ENCODE results near the gene ABCC8.

ABCC8 gene

DNA sequence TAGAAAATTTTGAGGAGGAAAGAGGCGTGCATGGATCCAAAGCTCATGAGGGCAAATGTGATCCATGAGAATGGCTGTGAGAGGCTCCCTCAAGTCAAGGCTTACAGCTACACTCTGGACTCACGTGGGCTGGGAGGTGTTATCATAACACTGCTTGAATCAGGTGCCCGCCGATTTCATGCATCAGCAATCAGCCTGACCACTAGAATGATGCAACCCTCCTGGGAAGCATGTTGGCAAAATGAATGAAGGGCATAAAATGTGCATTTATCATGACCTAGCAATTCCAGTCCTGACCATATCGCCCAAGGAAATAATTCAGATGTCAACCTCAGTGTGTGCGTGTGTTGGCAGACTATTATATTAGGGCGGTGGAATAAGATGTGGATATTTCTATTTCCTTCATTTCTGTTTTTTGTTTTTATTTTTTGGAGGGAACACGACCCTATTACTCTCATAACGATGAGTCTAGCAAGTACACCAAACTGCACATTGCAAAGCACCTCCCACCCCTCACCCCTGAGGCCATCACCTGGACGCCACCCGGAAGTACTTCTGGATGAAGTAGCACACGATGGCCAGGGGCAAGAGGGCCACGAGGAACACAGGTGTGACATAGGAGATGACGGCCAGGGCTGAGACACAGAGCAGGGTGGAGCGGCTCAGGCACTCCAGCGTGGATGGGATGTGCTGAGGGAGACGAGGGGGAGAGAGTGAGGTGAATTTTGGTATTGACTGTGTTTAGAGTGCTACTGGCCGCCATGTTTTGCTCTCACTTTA, 72.5 kb downstream of the ABCC8 start:
- no peak for DNase-seq (ENCODE audit: low spot score)

DNA sequence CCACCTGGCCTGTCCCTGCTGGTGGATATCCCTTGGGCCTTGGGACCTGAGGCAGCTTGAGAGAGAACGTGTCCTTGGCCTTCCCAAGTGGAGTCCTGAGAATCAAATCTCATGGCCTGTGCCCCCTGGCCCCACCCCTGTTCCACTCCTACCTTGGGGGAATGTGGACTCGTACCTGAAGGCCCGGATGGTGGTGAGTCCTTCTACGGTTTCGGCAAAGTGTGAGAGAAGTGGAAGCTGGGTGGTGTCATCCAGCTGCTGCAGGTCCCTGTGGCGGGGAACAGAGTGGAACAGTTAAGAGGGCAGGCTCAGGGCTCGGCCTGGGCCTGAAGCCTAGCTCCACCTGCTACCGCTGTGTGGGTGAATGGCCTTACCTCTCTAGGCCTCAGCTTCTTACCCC, 74.2 kb downstream of the ABCC8 start:
- no peak for DNase-seq (ENCODE audit: low spot score)

- DNase-seq (ENCODE audit: low spot score): no peak
Observed at GRCh38 chr11:17401841-17402240, 74.8 kb downstream of the ABCC8 start.

DNA sequence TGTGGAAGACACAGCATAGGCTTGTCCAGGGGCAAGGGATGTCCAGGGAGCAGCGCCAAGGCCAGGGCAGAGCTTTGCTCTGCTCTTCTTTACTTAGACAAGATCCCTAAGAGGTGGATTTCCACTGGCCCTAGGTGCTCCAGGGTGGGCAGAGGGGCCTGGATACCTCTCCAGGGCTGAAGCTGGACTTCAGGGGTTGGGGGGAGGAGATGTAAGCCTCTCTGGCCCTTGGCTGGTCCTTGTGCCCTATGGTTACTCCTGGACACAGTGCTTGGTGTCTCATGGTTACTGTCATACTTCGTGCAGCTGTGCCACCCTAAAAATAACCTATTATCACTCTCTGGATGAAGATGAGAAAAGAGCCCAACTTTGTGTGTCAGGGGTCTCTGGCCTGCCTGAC, 75.3 kb downstream of the ABCC8 start:
- no peak for DNase-seq (ENCODE audit: low spot score)

DNA sequence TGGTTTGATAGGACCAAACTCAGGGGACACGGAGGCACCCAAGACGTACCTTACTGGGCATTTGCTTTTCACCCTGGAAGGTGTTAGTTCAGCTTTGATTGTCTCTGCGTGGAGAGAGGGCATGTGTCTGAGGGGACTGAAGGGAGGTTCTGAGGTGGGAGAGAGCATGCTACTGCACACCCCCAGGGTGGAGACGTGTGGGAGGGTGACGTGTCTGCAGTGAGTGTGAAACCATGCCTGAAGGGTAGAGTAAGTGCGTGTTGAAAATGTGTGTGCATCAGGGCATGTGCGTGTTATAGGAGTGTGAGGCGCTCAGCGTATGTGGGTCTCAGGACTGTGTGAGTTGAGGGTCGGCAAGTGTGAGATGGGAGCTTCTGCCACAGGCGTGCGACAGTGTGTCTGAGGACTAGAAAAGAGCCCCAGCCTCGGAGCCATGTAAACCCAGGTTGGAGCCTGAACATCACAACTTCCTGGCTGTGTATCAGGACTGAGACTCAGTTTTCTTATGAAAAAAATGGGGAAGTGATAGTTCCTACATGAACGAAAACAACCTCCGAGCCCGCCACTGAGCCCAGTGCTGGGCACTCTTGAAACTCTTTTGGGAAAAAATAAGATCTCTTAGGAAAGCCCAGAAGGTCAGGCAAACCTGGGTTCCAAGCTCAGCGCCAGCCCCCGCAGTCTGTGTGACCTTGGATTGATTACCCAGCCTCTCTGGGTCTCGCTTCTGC, 76.4 kb downstream of the ABCC8 start:
- DNase-seq (ENCODE audit: low spot score): no peak

- DNase-seq (ENCODE audit: low spot score): no peak
Observed at GRCh38 chr11:17399236-17399635, 77.4 kb downstream of the ABCC8 start.

DNA sequence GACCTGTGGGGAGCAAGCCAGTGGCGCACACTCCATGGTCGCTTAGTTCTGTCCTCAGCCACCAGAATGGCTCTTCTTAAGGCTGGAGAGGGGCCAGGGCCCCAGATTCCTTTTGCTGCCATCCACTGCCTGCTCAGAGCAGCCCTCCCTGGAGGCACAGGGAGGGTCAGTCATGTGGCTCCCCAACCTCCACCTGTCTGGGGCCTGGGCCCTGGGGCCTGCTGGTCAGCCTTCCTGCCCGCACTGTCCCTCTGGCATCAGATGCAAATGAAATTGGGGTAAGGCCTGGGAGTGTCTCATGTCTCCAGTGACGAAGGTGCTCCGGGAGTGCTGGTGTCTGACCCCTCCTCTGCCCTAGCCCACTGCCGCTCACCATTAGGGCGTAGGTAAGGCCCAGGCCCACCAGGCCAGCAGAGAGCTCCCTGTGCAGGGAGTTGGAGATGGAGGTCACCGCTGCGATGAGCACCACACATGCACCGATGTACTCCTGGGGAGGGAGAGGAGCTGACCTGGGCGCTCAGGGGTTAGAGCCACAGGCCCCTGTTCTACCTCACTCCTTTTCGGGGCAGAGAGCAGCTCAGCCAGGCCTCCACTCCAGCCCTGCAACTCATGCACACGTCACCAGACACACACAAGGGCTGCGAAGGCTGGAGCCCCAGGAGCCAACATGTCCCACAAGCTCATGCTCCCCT, 79.2 kb downstream of the ABCC8 start:
- no peak for DNase-seq (ENCODE audit: low spot score)

DNA sequence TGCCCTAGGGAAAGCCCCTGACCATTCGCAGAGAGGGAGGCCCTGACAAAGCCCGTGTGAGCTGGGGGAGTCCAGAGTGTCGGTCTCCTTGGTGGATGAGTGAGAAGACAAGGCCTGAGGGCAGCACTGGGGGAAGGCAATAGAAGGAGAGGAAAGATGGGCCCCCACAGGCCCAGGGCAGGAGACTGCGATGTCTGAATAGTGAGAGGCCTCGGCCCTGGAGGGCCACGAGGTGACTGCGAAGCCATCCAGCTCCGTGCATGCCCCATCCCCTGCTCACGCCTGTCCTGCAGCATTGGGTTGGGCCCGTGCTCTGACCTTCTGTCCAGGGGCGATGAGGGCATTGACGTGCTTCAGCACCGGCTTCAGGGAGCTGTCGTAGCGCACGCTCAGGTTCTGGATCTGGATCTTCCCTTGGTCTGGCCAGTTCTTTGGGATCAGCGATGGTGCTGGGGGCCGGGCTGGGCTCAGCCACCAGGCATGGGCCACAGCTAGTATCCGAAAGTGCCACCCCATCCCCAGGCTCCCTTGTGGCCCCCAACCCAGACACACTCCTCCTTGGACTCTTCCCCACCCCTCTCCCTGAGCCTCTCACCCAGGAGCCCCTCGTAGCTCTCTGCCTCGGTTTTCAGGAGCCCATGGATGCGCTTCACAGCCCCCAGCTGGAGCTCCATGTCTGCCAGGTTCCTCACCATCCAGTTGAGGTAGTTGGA, 79.9 kb downstream of the ABCC8 start:
- no peak for DNase-seq (ENCODE audit: low spot score)

DNA sequence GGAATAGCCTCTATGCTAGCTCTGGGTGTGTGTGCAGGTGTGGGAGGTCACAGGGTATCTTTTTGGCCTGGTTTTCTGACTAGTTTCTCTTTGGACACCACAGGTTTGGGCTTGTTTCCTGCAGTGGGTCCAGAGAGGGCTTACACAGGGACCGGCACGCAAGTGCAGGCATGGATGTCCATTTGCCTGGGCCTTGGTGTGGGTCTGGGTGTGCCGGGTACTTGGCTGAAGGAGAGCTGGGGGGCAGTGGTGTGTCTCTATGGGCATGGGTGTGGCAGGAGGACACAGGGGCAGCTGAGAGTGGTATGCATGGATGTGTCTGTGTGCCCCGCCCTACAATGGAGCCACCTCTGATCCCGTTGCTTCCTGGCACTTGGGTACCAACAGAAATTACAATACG, 80.7 kb downstream of the ABCC8 start:
- no peak for DNase-seq (ENCODE audit: low spot score)

GRCh38 chr11:17395554-17395961, 81.1 kb downstream of the ABCC8 start:
- DNase-seq (ENCODE audit: low spot score): no peak

DNA sequence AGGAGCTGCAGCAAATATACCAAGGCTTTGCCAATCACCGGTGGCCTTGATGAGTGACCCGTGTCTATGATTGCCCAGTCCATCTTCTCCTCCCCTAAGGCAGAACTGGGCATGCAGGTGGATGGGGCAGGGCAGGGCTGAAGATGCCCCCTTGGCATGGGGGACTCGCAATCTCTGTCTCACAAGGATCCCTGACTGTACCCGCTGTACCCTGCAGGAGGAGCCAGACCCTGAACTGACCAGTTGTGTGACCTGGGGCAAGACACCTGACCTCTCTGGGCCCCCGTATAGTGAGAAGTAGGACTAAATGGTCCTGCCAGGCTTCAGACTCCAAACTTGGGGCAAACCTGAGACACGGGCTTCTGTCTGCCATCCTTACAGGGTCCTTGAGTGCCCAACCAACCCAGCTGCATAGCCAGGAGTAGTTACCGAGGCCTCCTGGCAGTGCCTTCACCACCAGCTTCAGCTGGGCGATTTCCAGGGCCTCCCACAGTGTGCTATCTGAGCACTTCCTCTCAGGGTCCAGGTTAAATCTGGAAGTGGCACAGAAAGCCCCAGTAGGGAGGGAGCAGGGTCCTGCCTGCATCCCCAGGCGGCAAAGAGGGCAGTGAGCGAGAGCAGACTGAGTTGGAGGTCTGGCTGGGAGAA, 81.8 kb downstream of the ABCC8 start:
- no peak for DNase-seq (ENCODE audit: low spot score)

DNA sequence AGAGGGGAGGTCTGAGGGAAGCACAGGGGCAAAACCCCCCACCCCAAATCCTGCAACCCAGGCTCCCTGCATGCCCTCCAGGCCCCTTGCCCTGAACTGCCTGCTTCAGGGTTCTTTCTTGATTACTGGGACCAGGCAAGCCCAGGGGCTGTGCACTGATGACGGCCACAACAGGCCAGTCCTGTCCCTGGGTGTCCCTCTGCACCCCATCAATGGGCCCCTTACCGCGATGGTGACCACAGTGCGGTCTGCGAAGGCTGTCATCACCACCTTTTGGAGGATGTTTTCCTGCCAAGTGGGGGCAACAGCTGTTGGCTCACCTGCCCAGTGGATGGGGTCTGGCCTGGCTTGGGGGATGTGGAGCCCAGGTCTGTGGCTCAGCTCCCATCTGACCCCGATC, 83.2 kb downstream of the ABCC8 start:
- no peak for DNase-seq (ENCODE audit: low spot score)

DNA sequence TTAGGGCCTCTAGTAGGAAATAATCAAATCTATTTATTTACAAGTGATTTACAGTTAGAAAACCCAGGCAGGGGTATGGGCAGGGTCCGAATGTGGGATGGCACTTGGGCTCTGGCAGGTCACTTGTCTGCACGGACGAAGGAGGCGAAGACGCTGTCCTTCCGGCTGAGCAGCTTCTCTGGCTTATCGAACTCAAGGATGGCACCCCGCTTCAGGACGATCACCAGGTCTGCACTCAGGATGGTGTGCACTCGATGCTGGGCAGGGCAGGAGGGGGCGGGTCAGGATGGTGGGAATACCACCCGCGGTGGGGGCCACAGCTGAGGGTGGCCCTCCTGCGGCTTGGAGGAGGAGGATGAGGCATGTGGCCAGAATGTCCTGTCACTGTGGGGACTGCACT, 83.8 kb downstream of the ABCC8 start:
- DNase-seq (ENCODE audit: low spot score): no peak

DNA sequence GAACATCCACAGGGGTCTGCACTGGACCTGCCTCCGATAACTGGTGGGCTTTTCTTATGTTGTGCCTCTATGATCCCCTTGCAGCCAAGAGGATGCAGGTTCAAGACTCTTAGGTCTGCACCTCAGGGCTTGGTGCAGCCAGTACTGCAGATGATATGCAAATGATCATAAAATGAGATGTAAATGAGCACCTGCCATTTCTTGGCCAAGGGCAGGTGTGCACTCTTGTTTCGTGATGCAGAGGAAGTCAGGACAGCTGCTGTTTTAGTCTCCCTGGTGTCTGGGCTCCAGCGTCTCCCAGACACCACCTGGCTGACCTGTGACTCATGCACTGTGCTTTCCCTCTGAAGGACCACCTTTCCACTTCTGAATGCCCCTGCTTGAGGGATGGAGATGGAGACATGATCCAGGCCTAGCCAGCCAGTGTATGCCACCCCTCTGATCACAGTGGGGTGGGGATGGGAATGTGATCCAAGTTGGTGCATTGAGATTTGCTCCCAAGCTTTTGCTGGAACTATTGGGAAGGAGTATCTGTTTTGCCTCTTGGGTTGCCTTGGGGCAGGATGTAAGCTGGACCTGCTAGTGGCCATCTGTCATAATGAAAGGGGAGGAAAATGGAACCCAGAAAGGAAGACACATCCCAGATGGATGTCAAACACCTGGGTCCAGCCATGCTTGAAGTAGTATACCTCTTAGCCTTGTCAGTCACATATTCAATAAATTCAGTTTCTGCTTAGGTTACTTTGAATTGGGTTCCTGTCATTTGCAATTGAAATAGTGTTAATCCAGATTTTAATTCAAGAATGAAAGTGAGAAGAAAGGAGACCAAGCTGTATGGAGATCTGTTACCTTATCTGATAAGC, 84.9 kb downstream of the ABCC8 start:
- DNase-seq (ENCODE audit: low spot score): no peak

- no peak for DNase-seq (ENCODE audit: low spot score)
Observed at GRCh38 chr11:17389957-17390649, 86.5 kb downstream of the ABCC8 start.

DNA sequence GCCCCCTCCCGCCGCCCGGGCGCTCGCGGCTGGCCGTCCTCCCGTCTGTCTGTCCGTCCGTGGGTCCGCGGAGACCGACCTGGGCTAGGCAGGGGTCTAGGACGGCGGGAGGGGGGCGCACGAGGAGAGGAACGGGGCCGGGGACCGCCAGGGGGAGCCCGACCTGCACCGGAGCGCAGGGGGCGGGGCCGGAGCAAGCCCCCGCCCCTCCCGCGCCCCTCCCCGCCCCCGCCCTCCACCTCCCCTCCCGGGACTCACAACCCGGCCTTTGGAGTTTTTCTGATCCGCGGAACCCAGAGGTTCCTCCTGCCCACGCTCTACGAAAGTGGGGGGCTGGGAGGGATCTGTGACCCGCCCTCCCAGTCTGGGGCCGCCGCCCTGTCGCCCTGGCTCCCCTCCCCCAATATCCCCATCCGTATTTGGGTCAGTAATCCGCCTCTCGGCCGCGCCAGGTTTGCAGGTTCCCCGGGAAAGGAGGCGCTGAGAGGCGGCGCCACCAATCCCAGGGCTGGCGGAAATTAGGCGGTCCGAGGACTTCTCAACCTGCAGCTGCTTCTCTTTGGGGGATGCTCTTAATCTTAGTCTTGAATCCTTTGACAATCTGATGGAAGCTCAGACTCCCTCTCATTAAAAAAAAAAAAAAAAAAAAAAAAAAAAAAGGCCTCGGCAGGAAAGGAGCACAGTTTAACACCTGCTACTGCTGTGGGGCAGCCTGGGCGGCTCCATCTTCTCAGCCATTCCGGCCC, 87.3 kb downstream of the ABCC8 start:
- DNase-seq (ENCODE audit: low spot score): no peak

DNA sequence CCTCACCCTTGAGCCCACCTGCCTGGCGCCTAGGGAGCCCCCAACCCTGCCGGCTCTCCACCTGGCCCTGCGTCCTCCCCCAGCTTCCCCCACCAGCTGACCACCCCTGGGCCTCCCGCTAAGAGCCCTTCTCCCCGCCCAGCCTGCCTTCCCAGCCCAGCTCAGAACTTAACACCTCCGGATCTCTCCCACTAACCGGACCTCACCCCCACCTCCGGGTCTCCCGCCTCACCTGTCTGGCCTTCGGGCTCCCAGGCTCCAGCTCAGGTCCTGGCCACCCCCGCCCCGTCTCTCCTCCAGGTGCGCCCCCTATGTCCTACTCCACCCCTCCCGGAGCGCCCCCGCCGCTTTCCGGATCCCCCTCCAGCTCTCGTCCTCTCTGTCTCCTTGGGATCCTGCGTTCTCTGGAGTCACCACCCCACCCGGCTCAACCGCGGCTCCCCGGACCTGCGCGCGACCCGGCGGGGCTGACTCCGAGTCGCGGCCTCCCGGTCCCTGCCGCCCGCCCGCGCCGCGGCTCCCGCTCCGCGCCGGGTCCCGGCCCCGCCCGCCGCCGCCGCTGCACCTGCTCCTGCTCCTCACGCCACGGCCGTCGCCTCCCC, 87.9 kb downstream of the ABCC8 start, which contains the start of gene KCNJ11:
TSS of gene KCNJ11 (minus strand) at position 51 of the 602 bp plus-strand sequence. CDS start 568 bp downstream, outside the sequence.
- no peak for DNase-seq (ENCODE audit: low spot score)

DNA sequence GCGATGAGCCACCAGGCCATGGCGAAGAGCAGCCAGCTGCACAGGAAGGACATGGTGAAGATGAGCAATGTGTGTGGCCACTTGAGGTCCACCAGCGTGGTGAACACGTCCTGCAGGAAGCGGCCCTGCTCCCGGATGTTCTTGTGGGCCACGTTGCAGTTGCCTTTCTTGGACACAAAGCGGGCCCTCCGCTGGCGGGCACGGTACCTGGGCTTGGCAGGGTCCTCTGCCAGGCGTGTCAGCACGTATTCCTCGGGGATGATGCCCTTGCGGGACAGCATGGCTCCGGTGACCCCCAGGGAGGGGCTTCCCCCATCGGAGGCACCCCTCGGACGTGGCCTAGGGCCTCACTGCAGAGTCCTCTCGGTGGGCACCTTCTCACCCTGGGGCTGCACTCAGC, 88.8 kb downstream of the ABCC8 start:
- DNase-seq (ENCODE audit: low spot score): no peak

GRCh38 chr11:17387254-17387653, 89.4 kb downstream of the ABCC8 start:
- no peak for DNase-seq (ENCODE audit: low spot score)
